ENCODE data around the gene KY. TPM values are rescaled to one million over a fixed set of nuclear protein-coding genes. Genes with fewer than 3 reads are reported as not detected.

Gene KY
- total RNA-seq, 4 donors from 2014 or later, result 0.33 to 1.9 (median 0.81) TPM

DNA sequence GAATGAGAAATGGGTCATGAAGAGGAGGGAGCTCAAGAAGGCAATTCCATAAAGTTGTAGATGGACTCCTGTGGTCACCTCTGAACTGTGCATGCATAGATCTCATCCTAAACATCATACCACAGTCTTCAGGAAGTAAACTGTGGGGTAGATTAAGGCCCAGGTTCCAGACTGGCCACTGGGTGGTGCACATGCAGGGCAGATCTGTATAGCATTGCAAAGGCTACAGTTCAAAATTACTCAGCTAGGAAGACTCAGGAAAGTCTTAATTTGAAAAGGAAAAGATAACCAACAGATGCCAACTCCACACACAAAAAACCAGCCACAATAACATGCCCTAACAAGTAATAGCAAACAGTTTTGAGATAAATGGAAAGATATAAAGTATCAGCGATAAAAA, 20.3 kb downstream of the KY start:
- Histone ChIP-seq H3K36me3 (peaks cover 0 to 15% (median 4%) of the 10 kb centered on the region in 4 donors), H3K27me3 (no peaks in the 10 kb centered on the region), H3K4me3 (no peak overlapping the region), H3K9me3 (peaks cover 0 to 7% (median 0%) of the 10 kb centered on the region in 4 donors), H3K27ac (replicated peaks in 1 of 4) (no peak overlapping the region), H3K4me1 (no peaks in the 10 kb centered on the region)
- TF ChIP-seq POLR2AphosphoS5 (IDR thresholded peaks at IDR 0.05) (no peak), EP300 (IDR thresholded peaks at IDR 0.05) (no peak), POLR2A (IDR thresholded peaks at IDR 0.05; ENCODE audit: low read depth) (no peak)
- TF ChIP-seq, protein P1, sequence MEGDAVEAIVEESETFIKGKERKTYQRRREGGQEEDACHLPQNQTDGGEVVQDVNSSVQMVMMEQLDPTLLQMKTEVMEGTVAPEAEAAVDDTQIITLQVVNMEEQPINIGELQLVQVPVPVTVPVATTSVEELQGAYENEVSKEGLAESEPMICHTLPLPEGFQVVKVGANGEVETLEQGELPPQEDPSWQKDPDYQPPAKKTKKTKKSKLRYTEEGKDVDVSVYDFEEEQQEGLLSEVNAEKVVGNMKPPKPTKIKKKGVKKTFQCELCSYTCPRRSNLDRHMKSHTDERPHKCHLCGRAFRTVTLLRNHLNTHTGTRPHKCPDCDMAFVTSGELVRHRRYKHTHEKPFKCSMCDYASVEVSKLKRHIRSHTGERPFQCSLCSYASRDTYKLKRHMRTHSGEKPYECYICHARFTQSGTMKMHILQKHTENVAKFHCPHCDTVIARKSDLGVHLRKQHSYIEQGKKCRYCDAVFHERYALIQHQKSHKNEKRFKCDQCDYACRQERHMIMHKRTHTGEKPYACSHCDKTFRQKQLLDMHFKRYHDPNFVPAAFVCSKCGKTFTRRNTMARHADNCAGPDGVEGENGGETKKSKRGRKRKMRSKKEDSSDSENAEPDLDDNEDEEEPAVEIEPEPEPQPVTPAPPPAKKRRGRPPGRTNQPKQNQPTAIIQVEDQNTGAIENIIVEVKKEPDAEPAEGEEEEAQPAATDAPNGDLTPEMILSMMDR (IDR thresholded peaks at IDR 0.05), result no peak
- no peak for DNase-seq (ENCODE audit: extremely low spot score)
- intact Hi-C loops (cut with DNase I), result no loop called here
- WGBS, result 90% methylated on average over 1 of the region's 1 CpG

DNA sequence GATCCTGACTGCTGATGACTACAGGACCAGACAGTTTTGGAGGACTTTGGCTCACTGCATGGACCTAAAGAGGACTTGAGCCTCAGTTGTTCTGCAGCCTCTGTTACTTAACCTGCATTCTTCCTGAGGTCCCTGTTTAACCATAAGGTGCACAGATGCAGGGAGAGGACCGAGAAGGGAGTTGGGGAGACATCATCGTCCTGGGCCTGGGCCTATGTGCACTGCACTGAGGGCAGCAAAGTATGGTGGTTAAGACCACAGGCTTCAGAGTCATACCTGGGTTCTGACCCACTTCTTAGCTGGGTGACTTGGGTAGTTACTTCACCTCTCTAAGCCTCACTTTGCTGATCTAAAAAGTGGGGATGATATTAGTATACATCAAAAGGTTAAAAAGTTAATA, 21.9 kb downstream of the KY start:
- intact Hi-C loops (cut with DNase I), result no loop called here
- no peaks in the 10 kb centered on the region for H3K4me1 ChIP-seq
- H3K9me3 ChIP-seq, result peaks cover 0 to 7% (median 0%) of the 10 kb centered on the region in 4 donors
- 76% methylated on average over 2 of the region's 2 CpGs for WGBS
- H3K27me3 ChIP-seq, result no peaks in the 10 kb centered on the region
- H3K4me3 ChIP-seq, result no peak overlapping the region
- H3K36me3 ChIP-seq, result peaks cover 0 to 19% (median 4%) of the 10 kb centered on the region in 4 donors
- no peak for TF ChIP-seq POLR2AphosphoS5 (IDR thresholded peaks at IDR 0.05)
- TF ChIP-seq, protein P1 (IDR thresholded peaks at IDR 0.05), result no peak
- TF ChIP-seq POLR2A (IDR thresholded peaks at IDR 0.05; ENCODE audit: low read depth), result no peak
- no peak for TF ChIP-seq EP300 (IDR thresholded peaks at IDR 0.05)
- H3K27ac ChIP-seq (replicated peaks in 1 of 4), result no peak overlapping the region
- DNase-seq (ENCODE audit: extremely low spot score), result no peak

DNA sequence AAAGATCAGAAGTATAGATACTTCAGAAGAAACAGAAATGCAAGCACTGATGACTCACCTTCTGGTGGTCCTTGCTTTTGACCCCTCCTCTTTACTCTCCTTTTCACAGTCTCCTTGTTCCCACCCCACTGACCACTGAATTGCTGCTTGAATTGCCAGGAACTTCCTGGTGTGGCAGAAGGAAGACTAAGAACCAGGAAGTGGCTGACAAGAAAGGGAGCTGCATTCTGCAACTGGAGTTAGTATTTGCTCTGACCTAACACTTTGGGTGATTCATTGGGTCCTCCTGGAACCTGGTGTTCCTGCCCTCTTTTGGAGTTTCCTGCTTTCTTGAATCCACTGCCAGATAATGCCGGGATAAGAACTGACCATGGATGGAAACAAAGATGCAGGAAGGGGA, 23.0 kb downstream of the KY start:
- peaks cover 0 to 19% (median 4%) of the 10 kb centered on the region in 4 donors for H3K36me3 ChIP-seq
- 86% methylated on average over 1 of the region's 1 CpG for WGBS
- peaks cover 0 to 7% (median 0%) of the 10 kb centered on the region in 4 donors for H3K9me3 ChIP-seq
- TF ChIP-seq EP300 (IDR thresholded peaks at IDR 0.05) (no peak), POLR2AphosphoS5 (IDR thresholded peaks at IDR 0.05) (no peak), POLR2A (IDR thresholded peaks at IDR 0.05; ENCODE audit: low read depth) (no peak)
- TF ChIP-seq, protein P1 (IDR thresholded peaks at IDR 0.05), result no peak
- intact Hi-C loops (cut with DNase I), result no loop called here
- H3K4me1 ChIP-seq, result no peaks in the 10 kb centered on the region
- no peak overlapping the region for H3K4me3 ChIP-seq
- H3K27ac ChIP-seq (replicated peaks in 1 of 4), result no peak overlapping the region
- DNase-seq (ENCODE audit: extremely low spot score), result no peak
- H3K27me3 ChIP-seq, result no peaks in the 10 kb centered on the region

DNA sequence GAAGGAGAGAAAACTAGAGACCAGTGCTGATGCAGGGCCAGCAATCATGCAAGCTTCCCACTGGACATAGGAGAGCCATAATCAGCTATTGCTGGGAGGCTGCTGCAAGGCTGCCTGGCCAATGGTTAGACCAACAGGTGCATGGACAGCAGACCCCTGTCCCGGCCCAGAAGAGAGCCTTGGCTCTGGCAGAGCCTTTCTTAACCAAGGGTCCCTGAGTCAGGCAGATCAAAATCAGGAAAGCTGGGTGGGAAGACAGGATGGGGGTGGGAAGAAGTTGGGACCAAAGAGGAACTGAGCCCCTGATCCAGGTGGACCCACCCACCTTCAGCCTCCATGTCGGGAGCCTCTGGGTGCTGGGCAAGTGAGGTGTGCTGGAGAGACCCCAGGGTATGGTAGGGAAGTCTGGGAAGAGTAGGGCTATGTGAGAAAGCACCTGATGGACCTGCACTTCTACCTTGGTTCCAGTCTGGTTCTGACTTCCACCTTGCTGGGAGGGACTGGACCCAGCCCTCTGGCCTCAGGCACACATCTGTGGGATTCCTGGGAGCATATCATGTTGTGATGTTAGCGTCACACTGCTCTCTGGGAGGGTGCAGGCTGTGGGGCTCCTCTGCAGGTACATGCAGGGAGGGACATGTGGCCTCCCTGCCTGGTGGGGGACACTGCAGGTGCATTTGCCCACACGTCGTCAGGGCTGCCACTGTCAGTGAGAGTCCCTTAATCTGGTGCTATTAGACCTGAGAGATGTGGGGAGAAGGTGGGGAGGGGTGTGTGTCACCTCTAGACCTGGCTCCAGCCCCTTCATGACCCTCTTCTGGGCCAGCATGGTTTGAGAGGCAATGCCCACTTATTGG, 24.7 kb downstream of the KY start:
- intact Hi-C loops (cut with DNase I), result no loop called here
- no peak overlapping the region for H3K27ac ChIP-seq (replicated peaks in 1 of 4)
- H3K27me3 ChIP-seq, result no peaks in the 10 kb centered on the region
- peaks cover 0 to 19% (median 4%) of the 10 kb centered on the region in 4 donors for H3K36me3 ChIP-seq
- no peak overlapping the region for H3K4me3 ChIP-seq
- 93% methylated on average over 3 of the region's 5 CpGs for WGBS
- TF ChIP-seq POLR2AphosphoS5 (IDR thresholded peaks at IDR 0.05) (no peak), EP300 (IDR thresholded peaks at IDR 0.05) (no peak), POLR2A (IDR thresholded peaks at IDR 0.05; ENCODE audit: low read depth) (no peak)
- TF ChIP-seq, protein P1 (IDR thresholded peaks at IDR 0.05), result no peak
- DNase-seq (ENCODE audit: extremely low spot score), result no peak
- no peaks in the 10 kb centered on the region for H3K4me1 ChIP-seq
- peaks cover 0 to 7% (median 0%) of the 10 kb centered on the region in 4 donors for H3K9me3 ChIP-seq
